ENCODE data around the gene MYF6.

- no peak for TF ChIP-seq TERF1 (CRISPR knock-in tag; IDR thresholded peaks at IDR 0.05)
- TF ChIP-seq, protein P1, sequence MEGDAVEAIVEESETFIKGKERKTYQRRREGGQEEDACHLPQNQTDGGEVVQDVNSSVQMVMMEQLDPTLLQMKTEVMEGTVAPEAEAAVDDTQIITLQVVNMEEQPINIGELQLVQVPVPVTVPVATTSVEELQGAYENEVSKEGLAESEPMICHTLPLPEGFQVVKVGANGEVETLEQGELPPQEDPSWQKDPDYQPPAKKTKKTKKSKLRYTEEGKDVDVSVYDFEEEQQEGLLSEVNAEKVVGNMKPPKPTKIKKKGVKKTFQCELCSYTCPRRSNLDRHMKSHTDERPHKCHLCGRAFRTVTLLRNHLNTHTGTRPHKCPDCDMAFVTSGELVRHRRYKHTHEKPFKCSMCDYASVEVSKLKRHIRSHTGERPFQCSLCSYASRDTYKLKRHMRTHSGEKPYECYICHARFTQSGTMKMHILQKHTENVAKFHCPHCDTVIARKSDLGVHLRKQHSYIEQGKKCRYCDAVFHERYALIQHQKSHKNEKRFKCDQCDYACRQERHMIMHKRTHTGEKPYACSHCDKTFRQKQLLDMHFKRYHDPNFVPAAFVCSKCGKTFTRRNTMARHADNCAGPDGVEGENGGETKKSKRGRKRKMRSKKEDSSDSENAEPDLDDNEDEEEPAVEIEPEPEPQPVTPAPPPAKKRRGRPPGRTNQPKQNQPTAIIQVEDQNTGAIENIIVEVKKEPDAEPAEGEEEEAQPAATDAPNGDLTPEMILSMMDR (CRISPR knock-in tag; IDR thresholded peaks at IDR 0.05), result no peak
- TF ChIP-seq EEA1 (CRISPR knock-in tag; IDR thresholded peaks at IDR 0.05; ENCODE audit: borderline replicate concordance), result no peak
- TF ChIP-seq NCOA2 (CRISPR knock-in tag; IDR thresholded peaks at IDR 0.05), result no peak
These were observed 44.8 kb upstream of the MYF6 start for GRCh38 chr12:80662586-80662985.
